Measurements from ENCODE around the gene CHN1.

CHN1 gene

GRCh38 chr2:174970092-174970491 lies 35.1 kb downstream of the CHN1 start:
- no peak for DNase-seq

GRCh38 chr2:174969091-174969734 lies 36.0 kb downstream of the CHN1 start:
- DNase-seq: no peak

- DNase-seq: no peak
These were observed 37.4 kb downstream of the CHN1 start for GRCh38 chr2:174967691-174968260.

GRCh38 chr2:174967086-174967485 lies 38.1 kb downstream of the CHN1 start:
- DNase-seq: no peak

GRCh38 chr2:174965992-174966744 lies 39.0 kb downstream of the CHN1 start:
- DNase-seq: no peak

- DNase-seq: no peak
These were observed 39.6 kb downstream of the CHN1 start for GRCh38 chr2:174965551-174965950.

- DNase-seq: no peak
These were observed 40.8 kb downstream of the CHN1 start for GRCh38 chr2:174964404-174964803.

- DNase-seq: no peak
These were observed 41.5 kb downstream of the CHN1 start for GRCh38 chr2:174963437-174964400.

- DNase-seq: no peak
These were observed 45.4 kb downstream of the CHN1 start for GRCh38 chr2:174959787-174960186.

- no peak for DNase-seq
These were observed 48.1 kb downstream of the CHN1 start for GRCh38 chr2:174957050-174957449.

GRCh38 chr2:174952607-174953006 lies 52.6 kb downstream of the CHN1 start:
- DNase-seq: no peak

- DNase-seq: no peak
These were observed 53.4 kb downstream of the CHN1 start for GRCh38 chr2:174951745-174952144.

GRCh38 chr2:174949988-174950687 lies 55.0 kb downstream of the CHN1 start:
- no peak for DNase-seq

GRCh38 chr2:174945601-174946260 lies 59.5 kb downstream of the CHN1 start:
- no peak for DNase-seq

- DNase-seq: no peak
These were observed 66.1 kb downstream of the CHN1 start for GRCh38 chr2:174939046-174939445.

GRCh38 chr2:174931724-174932123 lies 73.5 kb downstream of the CHN1 start:
- no peak for DNase-seq

GRCh38 chr2:174929786-174930185 lies 75.4 kb downstream of the CHN1 start:
- DNase-seq: no peak

- no peak for DNase-seq
These were observed 80.0 kb downstream of the CHN1 start for GRCh38 chr2:174925046-174925784.

GRCh38 chr2:174924061-174924693 lies 81.0 kb downstream of the CHN1 start:
- no peak for DNase-seq

GRCh38 chr2:174919947-174920595 lies 85.1 kb downstream of the CHN1 start:
- DNase-seq: no peak

All from activated CD4-positive, CD25-positive, alpha-beta regulatory T cell (primary cell).